IPS DF 19.7 (cell line): ENCODE results near the gene MTX3.

ENCODE experiments used
- DNase-seq: peaks from one replicate; pipeline ENCODE4 v3.0.0-alpha.2; 2013; ENCODE audit warnings: low read depth, low spot score

The MTX3 gene

DNA sequence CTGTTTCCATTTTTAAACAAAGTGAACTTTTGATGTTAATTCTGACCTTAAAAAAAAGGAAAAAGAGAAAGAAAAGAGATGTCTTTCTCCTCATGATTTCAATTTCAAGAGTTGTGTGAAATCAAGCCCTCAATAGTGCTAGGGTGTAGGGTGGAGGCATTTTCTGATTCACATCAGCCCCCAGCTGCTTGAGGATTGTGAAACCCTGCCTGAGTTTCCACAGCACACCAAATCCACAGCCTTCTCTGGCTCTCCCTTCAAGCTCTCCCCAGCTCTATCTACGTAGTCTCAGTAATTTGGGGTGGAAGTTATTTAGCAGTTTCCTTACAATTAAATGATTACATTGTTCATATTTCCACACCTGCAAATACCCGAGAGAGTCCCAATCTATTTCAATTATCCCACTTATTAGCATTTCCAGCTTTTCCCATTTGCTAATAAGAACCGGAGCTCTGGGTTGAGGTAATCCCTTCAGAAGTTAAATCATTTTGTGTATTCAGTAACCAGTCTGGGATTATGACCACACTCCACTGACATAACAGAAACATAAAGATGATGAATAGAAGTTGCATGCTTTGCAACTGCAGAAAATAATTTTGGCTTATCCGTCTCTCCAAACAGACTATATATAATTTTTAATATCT, 54.9 kb downstream of the MTX3 start:
- DNase-seq, result no peak

DNA sequence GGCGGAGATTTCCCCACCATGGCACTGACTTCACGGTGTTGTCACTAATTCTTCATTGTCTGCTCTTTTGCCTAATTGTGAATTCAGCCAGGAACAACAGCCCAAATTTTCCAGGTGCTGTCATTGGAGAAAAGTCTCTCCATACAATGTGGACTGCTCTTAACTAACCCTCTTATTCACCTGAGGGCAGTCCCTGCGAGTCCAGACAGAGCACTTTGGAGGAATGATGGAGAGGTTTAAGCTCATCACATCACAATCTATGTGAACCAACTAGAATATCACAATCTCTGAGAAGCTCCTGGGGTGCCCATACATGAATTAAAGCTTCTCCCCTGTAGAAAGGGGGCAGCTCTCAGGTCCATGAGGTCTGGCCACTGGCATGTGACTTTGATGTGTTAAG, 56.4 kb downstream of the MTX3 start:
- DNase-seq, result no peak

DNA sequence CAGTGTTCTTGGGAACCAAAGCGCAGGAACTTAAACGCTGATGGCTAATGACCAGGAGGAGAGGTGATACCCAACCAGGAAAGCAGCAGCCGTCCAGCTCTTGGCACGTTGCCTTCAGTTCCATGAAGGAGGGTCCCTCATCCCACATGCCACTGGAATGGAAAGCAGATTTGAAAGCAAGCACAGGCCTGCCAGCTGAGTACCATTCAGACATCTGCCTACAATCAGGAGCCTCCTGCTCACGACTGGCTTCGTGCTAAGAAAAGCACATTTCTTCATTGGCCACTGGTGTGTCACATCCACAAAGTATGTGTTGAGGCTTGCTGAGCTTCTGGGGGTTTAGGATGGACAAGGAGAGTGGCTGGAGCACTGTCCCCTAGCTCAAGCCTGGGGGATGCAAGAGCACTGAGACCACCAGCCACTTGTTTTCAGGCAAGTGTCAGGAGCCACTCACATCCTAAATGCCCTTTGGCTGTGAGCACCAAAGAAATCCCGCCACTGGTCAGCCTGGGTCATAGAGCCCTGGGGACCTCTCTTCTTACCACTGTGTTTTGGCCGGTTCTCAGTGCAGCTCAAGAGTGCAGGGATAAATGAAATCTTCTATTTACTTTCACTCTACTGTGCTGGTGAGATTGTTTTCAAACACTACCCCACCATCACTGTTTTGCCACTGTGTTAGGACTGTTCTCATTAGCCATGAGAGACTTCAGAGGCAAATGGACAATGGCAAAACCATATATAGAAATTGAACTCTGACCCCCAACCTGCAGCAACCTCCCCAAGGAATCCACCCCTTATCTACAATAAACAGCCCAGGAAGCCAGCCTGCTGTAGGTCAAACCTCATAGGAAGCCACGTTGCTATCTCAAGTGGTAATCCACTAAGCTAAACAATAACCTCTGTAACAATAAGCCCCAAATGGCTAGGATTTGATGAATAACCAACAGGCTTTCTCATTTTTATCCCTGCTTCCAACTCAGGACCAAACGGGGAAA, 58.3 kb downstream of the MTX3 start:
- DNase-seq, result no peak

- no peak for DNase-seq
These were observed 59.2 kb downstream of the MTX3 start for GRCh38 chr5:79931866-79932265.

DNA sequence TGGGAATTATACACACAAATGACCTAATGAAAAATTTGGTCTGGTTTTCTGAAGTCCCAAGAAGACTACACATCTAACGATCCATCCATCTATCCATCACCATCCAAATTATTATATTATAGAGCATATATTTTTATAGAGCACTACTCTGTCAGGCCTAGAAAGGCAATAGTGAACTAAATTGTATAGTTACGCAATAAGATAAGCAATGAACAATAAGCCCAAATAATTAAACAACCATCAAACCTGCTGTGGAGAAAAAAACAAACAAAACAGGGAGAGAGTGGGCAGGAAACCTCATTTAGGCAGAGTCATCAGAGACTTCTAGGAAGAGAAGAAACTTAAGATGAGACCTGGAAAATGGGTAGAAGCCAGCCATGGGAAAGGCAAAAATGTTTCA, 59.7 kb downstream of the MTX3 start:
- DNase-seq, result no peak

DNA sequence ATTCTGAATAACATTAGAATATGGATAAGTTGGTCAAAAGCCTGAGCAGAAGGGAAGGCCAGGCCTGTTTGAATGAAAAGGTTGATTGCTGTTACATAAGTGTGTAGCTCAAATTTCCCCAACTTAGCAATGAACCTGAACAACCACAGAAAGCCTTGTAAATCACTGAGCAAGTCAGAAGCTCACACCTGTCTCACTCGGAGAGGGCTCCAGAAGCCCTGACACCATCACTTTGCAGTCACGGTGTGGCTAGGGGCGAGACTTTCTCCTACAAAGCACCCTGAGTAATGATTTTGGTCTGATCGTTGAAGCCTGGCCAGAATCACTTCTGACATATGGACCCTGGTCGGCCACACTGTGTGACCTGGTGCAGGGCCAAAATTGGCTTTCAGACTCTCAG, 62.0 kb downstream of the MTX3 start:
- no peak for DNase-seq
